K562 (cell line): ENCODE results near the gene MPPED2. TPM values are rescaled to one million over a fixed set of nuclear protein-coding genes. Genes with fewer than 3 reads are reported as not detected.

ENCODE experiments used
- ATAC-seq: fragments of 200-7000 bp; cut with Tn5 transposase; 3 replicates; pipeline ENCODE4 v1.9.1; 2020; ENCODE audit warnings: moderate library complexity
- BruUV-seq: library from RNA; stranded (reverse); fragments of 400-500 nt; replicated peaks from 2 replicates; lab custom pipeline; 2021; lab: Mats Ljungman, UMichigan
- CTCF ChIA-PET: fragments of 300-600 bp; formaldehyde crosslinking; extraction: SDS; loops from one replicate; lab custom pipeline; 2021; ENCODE audit warnings: low intra/inter-chr PET ratio; lab: Yijun Ruan, JAX
- POLR2A ChIA-PET: fragments of 300-600, 350-650 bp; sonication (Branson Sonifier 250); formaldehyde crosslinking; extraction: SDS; loops from one replicate; lab custom pipeline; 2021; ENCODE audit warnings: antibody characterized with exemption, inconsistent platforms; lab: Yijun Ruan, JAX
- DNase-seq, 4 experiments: peaks; one replicate each; pipeline versions ENCODE4 v3.0.0 to v3.0.0-alpha.2; 2011 to 2018; ENCODE audit warnings: low spot score in 3 of 4, mixed read lengths in 3 of 4; ENCODE audit errors: extremely low read depth in 1 of 4
- FAIRE-seq: peaks from 2 replicates; lab custom pipeline; 2011; peaks lifted over from hg19 to GRCh38; lab: Jason Lieb, UNC
- H2AFZ ChIP-seq: 2 replicates; pipeline ENCODE4 v1.6.0; 2011; ENCODE audit warnings: low read depth, low read length, control low read depth, inconsistent platforms
- H3K27ac ChIP-seq: fragments of 200-600 bp; 3 replicates; pipeline ENCODE4 v1.8.0; 2011; ENCODE audit warnings: low read depth, mild to moderate bottlenecking, control low read depth, inconsistent platforms, low read length, moderate library complexity, mixed read lengths; ENCODE audit errors: extremely low read depth
- H3K27me3 ChIP-seq, 2 experiments: fragments of 300-600 bp in 1 of 2; 2 replicates in 1 of 2; 3 replicates in 1 of 2; pipeline versions ENCODE4 v1.6.0 to v1.8.0; 2011; ENCODE audit warnings: inconsistent platforms in 2 of 2, low read length in 2 of 2, mild to moderate bottlenecking in 1 of 2, mixed read lengths in 1 of 2, moderate library complexity in 1 of 2; ENCODE audit not compliant: control insufficient read depth in 2 of 2, insufficient read depth in 2 of 2
- H3K36me3 ChIP-seq: fragments of 300-600 bp; 3 replicates; pipeline ENCODE4 v1.8.0; 2011; ENCODE audit warnings: mild to moderate bottlenecking, low read length, inconsistent platforms; ENCODE audit not compliant: control insufficient read depth, insufficient read depth
- H3K4me1 ChIP-seq, 2 experiments: fragments of 200-600 bp in 1 of 2; replicated peaks in 1 of 2; 2 replicates in 1 of 2; 3 replicates in 1 of 2; pipeline versions ENCODE4 v1.5.1 to v1.8.0; 2011; ENCODE audit warnings: inconsistent platforms in 2 of 2, low read length in 2 of 2, mild to moderate bottlenecking in 1 of 2, mixed read lengths in 1 of 2, moderate library complexity in 1 of 2; ENCODE audit not compliant: control insufficient read depth in 2 of 2, insufficient read depth in 2 of 2
- H3K4me2 ChIP-seq: 2 replicates; pipeline ENCODE4 v1.6.1; 2011; ENCODE audit warnings: low read length, control low read depth, inconsistent platforms, mixed read lengths; ENCODE audit not compliant: insufficient read depth
- H3K4me3 ChIP-seq: fragments of 200-600 bp; sonication (generic), shearing (Covaris generic); 2 replicates; pipeline ENCODE4 v1.5.1; 2016; ENCODE audit warnings: control low read depth, inconsistent platforms
- H3K79me2 ChIP-seq: fragments of 200-600 bp; 3 replicates; pipeline ENCODE4 v1.8.0; 2011; ENCODE audit warnings: low read length, inconsistent platforms; ENCODE audit not compliant: control insufficient read depth, insufficient read depth
- H3K9ac ChIP-seq, 2 experiments: 2 replicates each; pipeline versions ENCODE4 v1.6.0 to v1.6.1; 2011; ENCODE audit warnings: low read depth in 2 of 2, low read length in 2 of 2, control low read depth in 1 of 2, inconsistent platforms in 1 of 2, mild to moderate bottlenecking in 1 of 2, mixed read lengths in 1 of 2; ENCODE audit not compliant: insufficient read depth in 1 of 2
- H3K9me1 ChIP-seq: one replicate; pipeline ENCODE4 v1.6.0; 2011; ENCODE audit warnings: inconsistent platforms, mild to moderate bottlenecking, low read length, moderate library complexity; ENCODE audit not compliant: control insufficient read depth, insufficient read depth
- H3K9me3 ChIP-seq: replicated peaks from 2 replicates; pipeline ENCODE4 v1.5.1; 2011; ENCODE audit warnings: low read depth, low read length, inconsistent platforms; ENCODE audit not compliant: control insufficient read depth, insufficient read depth
- H4K20me1 ChIP-seq: replicated peaks from 2 replicates; pipeline ENCODE4 v1.6.1; 2011; ENCODE audit warnings: low read length, inconsistent platforms, mixed read lengths; ENCODE audit not compliant: control insufficient read depth, insufficient read depth
- ASH1L ChIP-seq: fragments of 450-650 bp; IDR thresholded peaks from 2 replicates; pipeline ENCODE4 v1.6.1; 2018; ENCODE audit warnings: borderline replicate concordance, mild to moderate bottlenecking, low read depth; ENCODE audit not compliant: partially characterized antibody
- CREM ChIP-seq: IDR thresholded peaks from 2 replicates; pipeline ENCODE4 v1.6.1; 2014; ENCODE audit warnings: antibody characterized with exemption, low read depth
- CUX1 ChIP-seq: fragments of 200-800 bp; sonication (Bioruptor generic); IDR thresholded peaks from 2 replicates; pipeline ENCODE4 v1.6.1; 2016; ENCODE audit warnings: missing genetic modification characterization, missing compliant biosample characterization
- ELF4 ChIP-seq: fragments of 450-650 bp; formaldehyde crosslinking; IDR thresholded peaks from 2 replicates; pipeline ENCODE4 v1.4.0; 2022; ENCODE audit warnings: missing genetic modification characterization
- MNT ChIP-seq, 2 experiments: fragments of 450-650 bp; conservative IDR thresholded peaks; 2 replicates each; pipeline ENCODE4 v1.6.1; 2017; ENCODE audit warnings: mild to moderate bottlenecking in 2 of 2, moderate library complexity in 2 of 2
- NCOA2 ChIP-seq, 2 experiments: fragments of 450-650 bp; IDR thresholded peaks; 2 replicates each; pipeline ENCODE4 v1.6.1; 2018; ENCODE audit warnings: mild to moderate bottlenecking in 2 of 2, moderate library complexity in 1 of 2; ENCODE audit not compliant: partially characterized antibody in 2 of 2
- NCOA4 ChIP-seq: fragments of 450-650 bp; IDR thresholded peaks from 2 replicates; pipeline ENCODE4 v1.6.1; 2018; ENCODE audit warnings: mild to moderate bottlenecking; ENCODE audit not compliant: partially characterized antibody
- ZMIZ1 ChIP-seq, 2 experiments: fragments of 150-350 bp in 1 of 2; IDR thresholded peaks; 2 replicates each; pipeline ENCODE4 v1.6.1; 2012 to 2016; ENCODE audit warnings: low read depth in 2 of 2, low read length in 2 of 2, mild to moderate bottlenecking in 1 of 2, moderate library complexity in 1 of 2
- ZNF551 ChIP-seq: fragments of 250-450 bp; sonication (Bioruptor Pico); IDR thresholded peaks from 2 replicates; pipeline ENCODE4 v1.5.0; 2021; ENCODE audit warnings: mild to moderate bottlenecking, moderate library complexity
- ZNF57 ChIP-seq: fragments of 450-650 bp; formaldehyde crosslinking; IDR thresholded peaks from 2 replicates; pipeline ENCODE4 v1.4.0; 2020; ENCODE audit warnings: mild to moderate bottlenecking, moderate library complexity
- WGBS: fragments of 100-300 bp; shearing (Covaris generic); methylation state at CpG from one replicate; pipeline ENCODE4 v1.1.6; 2016; ENCODE audit warnings: low coverage, mixed read lengths; ENCODE audit not compliant: insufficient coverage; ENCODE audit errors: missing lambda C conversion rate; 5-methylcytosine and 5-hydroxymethylcytosine counted together
- in situ Hi-C: fragments of 300-500 bp; cut with MboI; formaldehyde crosslinking; loops from 4 replicates; pipeline ENCODE4 v1.15.0; 2018; ENCODE audit warnings: inconsistent platforms, mixed read lengths
- intact Hi-C: fragments of 100-400 bp; cut with micrococcal nuclease; formaldehyde crosslinking; loops from 2 replicates; pipeline ENCODE4 v1.14.2; 2022
- polyA plus RNA-seq, 8 experiments: library from polyadenylated mRNA; depleted of rRNA in 4 of 8; stranded (reverse) in 5 of 8; unstranded in 3 of 8; fragments of >200 nt; fragmentation: Nextera tagmentation in 2 of 8; fragmentation: Illumina TruSeq in 1 of 8; extraction: Ambion mirVana in 2 of 8; extraction: Trizol in 1 of 8; gene quantifications; 2 replicates each; pipeline versions ENCODE4 v1.2.1 to v1.2.3, GENCODE V29; 2011 to 2014; ENCODE audit warnings: inconsistent platforms in 1 of 8, missing spikeins in 1 of 8
- total RNA-seq, 7 experiments: library from RNA; depleted of rRNA in 6 of 7; stranded (reverse); fragments of >200 nt in 6 of 7; fragmentation: Illumina TruSeq in 2 of 7; extraction: Trizol in 2 of 7; gene quantifications; 2 replicates each; pipeline versions ENCODE4 v1.2.1 to v1.2.3, GENCODE V29; 2011 to 2021; ENCODE audit warnings: low replicate concordance in 1 of 7

Gene MPPED2
- total and polyA plus RNA-seq, 9 of the 15 experiments (the other 6 are each of a cell fraction or from before 2014, with no cell fraction given) = not detected

- Histone ChIP-seq H3K36me3 (no peaks in the 10 kb centered on the region), H3K4me1 (no peaks in the 10 kb centered on the region), H3K27ac (no peak overlapping the region), H3K79me2 (no peaks in the 10 kb centered on the region), H3K9ac (no peak overlapping the region), H3K4me3 (no peak overlapping the region), H3K9me1 (no peaks in the 10 kb centered on the region), H4K20me1 (no peaks in the 10 kb centered on the region), H3K9me3 (no peaks in the 10 kb centered on the region), H3K4me2 (no peak overlapping the region), H3K27me3 (no peaks in the 10 kb centered on the region), H2AFZ (no peak overlapping the region)
- no TSS peak for BruUV-seq
- 0% methylated on average over 1 of the region's 1 CpG for WGBS
- no peak for ATAC-seq
- in situ Hi-C loops = no loop called here
- FAIRE-seq = no peak
- intact Hi-C loops = no loop called here
- CTCF ChIA-PET = no interaction called here
- no peak for TF ChIP-seq ELF4
- TF ChIP-seq ZMIZ1 (IDR thresholded peaks at IDR 0.05; ENCODE audit: low read depth in 2 of 2, low read length in 2 of 2) = no peak
- TF ChIP-seq NCOA4 = no peak
- TF ChIP-seq CREM = no peak
- no peak for TF ChIP-seq ZNF57
- TF ChIP-seq MNT (conservative IDR thresholded peaks at IDR 0.05) = no peak
- TF ChIP-seq NCOA2 (IDR thresholded peaks at IDR 0.05; ENCODE audit: partially characterized antibody in 2 of 2) = no peak
- no peak for TF ChIP-seq ZNF551
- TF ChIP-seq CUX1 = no peak
- TF ChIP-seq ASH1L = no peak
- DNase-seq = no peak
- POLR2A ChIA-PET = no interaction called here
Observed at GRCh38 chr11:30543066-30543465, 43.1 kb downstream of the MPPED2 start.
